HG03135 (cell line): Measurements from ENCODE around the gene OPA1.
A peak's percentile ranks its signal among the peaks of the same experiment; 100 is the strongest.
"Not testable (repeated sequence)": the region's sequence is repeated elsewhere in the genome, so short reads cannot be mapped to it uniquely, and the experiment has no call there.

Experiments
- ATAC-seq: cut with Tn5 transposase; IDR thresholded peaks from one replicate; pipeline ENCODE4 v1.9.1; 2021; ENCODE audit warnings: mild to moderate bottlenecking, moderate library complexity; ENCODE audit not compliant: unreplicated experiment

Gene OPA1

DNA sequence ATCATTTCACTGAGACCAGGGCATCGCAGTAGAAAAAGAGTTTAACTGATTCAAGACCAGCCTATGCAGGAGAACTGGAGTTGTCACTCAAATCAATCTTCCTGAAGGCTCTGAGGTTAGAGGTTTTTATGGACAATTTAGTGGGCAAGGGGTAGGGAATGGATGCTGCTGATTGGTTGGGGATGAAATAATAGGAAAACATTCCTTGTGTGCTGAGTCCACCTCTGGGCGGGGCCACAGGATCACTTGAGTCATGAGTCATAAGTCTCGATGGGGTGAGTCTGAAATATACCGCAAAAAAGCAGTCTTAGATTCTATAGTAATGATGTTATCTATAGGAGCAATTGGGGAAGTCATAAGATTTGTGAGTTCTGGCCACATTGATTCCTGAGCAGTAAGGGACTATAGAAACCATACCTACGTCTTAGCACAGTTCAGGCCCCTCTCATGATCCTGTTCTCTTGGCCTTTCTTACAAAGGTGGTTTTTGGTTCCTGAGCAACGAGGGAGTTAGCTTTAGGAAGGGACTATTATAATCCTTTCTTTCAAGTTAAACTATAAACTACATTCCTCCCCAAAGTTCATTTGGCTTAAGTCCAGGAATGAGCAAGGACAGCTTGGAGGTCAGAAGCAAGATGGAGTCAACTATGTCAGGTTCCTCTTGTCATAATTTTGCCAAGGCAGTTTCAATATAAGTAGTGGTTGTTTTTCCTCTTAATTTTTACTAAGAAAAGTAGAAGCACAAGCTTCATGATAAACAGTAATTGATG is 2.7 kb upstream of the OPA1 start:
- no peak for ATAC-seq

DNA sequence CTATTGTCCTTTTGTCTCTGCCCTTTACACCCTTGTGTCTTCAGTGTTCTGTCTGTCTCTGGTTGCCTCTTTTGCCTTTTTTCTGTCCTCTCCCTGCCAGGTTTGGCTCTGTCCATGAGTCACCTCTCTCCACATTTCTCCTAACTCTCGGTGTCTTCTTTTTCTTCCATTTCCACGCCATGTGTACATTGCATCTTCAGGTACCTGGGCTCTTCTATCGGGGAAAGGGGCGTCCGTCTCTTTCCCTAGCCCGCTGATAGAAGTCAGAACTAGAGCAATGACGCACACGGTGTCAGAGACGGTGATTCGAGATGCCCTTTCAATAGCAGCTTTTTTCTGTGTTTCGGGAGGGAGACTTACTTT is 641 bp downstream of the OPA1 start:
- ATAC-seq = peak; percentile 26

GRCh38 chr3:193594946-193595689 is 2.1 kb downstream of the OPA1 start:
- no peak for ATAC-seq

DNA sequence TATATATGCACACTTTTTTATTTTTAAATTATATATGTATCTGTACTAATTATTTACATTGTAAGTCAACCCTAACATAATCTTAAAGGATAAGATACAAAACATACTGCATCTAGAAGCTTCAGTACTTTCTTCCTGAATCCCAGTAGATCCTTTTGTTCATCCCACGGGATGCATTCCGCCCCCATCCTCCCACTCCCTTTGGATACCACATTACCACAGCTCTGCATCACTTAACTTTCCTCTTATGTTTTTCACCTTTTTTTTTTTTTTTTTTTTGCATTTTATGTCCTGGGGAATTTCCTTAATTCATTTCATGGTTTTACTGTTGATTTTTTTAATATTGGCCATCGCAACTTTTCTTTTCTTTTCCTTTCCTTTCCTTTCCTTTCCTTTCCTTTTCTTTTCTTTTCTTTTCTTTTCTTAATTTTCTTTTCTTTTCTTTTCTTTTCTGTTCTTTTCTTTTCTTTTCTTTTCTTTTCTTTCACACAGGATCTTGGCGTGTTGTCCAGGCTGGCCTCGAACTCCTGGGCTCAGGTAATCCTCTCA is 3.0 kb downstream of the OPA1 start:
- no peak for ATAC-seq

- no peak for ATAC-seq
Observed at GRCh38 chr3:193598202-193598601, 5.2 kb downstream of the OPA1 start.

DNA sequence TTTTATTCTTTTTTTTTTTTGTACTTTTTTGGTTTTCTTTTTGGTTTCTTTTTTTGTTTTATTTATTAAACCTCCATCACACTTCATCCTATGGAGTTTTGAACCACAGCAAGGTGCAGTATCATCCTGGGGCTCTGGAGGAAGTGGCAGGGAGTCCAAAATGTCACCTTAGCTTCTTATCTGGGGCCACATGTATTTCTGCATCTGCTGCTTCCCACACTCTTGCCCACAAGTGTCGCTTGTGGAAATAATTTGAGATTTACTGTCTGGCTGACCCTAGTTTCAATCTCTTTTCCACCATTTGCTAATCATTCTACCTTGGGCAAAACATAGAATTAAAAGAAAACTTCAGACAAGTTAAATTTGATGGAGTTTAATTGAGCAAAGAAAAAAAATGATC is 6.4 kb downstream of the OPA1 start:
- no peak for ATAC-seq

GRCh38 chr3:193605876-193606275 is 12.9 kb downstream of the OPA1 start:
- ATAC-seq = peak; percentile 74

DNA sequence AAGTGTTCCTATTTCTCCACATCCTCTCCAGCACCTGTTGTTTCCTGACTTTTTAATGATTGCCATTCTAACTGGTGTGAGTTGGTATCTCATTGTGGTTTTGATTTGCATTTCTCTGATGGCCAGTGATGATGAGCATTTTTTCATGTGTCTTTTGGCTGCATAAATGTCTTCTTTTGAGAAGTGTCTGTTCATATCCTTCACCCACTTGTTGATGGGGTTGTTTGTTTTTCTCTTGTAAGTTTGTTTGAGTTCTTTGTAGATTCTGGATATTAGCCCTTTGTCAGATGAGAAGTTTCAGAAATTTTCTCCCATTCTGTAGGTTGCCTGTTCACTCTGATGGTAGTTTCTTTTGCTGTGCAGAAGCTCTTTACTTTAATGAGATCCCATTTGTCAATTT is 13.9 kb downstream of the OPA1 start:
- not testable (repeated sequence) for ATAC-seq

GRCh38 chr3:193610516-193610915 is 17.5 kb downstream of the OPA1 start:
- not testable (repeated sequence) for ATAC-seq

DNA sequence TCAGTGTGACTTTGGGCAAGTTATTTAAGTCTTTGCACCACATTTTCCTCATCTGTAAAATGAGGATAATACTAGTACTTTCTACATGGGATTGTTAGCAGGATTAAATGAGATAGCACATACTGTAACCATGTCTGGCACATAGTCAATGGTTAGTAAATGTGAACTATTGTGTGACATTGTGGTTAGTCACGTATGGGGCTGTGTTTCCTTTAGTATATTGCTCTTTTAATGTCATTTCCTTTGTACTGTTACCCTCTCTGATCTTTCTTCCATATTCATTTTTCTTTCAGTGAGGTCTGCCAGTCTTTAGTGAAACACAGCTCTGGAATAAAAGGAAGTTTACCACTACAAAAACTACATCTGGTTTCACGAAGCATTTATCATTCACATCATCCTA is 21.4 kb downstream of the OPA1 start:
- ATAC-seq = no peak

- no peak for ATAC-seq
Observed at GRCh38 chr3:193617628-193618027, 24.6 kb downstream of the OPA1 start.

GRCh38 chr3:193620057-193620456 is 27.0 kb downstream of the OPA1 start:
- ATAC-seq = peak; percentile 52

- peak; percentile 69 for ATAC-seq
Observed at GRCh38 chr3:193620650-193621049, 27.6 kb downstream of the OPA1 start.

DNA sequence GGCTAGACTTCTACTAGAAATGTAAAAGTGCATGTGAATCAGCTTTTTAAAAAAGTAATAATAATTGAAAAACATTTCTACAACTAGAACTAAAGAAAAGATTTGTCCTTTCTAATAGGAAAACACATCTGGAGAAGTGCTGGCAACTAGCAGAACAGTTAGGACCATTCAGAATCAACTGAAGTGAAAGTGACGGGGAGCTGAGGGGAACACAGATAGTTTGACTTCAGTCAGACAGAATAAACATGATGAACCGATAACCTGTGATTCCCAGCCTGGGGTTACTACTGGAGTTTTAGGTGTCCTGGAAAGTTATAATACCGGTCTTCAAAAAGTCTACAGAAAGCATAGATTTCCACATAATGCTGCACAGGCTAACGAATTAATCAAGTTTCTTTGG is 28.1 kb downstream of the OPA1 start:
- no peak for ATAC-seq

DNA sequence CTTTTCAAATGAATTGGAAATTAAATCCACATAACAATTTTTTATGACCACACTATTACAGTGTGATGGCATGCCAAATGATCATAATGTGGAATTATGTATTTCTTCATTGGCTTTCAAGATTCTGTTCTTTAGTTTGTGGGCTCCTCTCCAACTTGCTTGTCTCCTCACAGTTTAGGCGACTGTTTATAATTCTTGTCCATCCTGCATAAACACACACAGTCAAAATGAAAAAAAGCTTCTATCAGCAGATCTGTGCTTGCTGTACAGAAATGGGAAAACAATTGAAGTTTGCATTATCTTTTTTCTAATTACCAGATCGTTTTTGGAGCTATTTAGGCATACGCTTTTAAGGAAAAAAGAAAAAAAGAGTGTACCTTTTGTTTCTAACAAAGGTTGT is 37.0 kb downstream of the OPA1 start:
- ATAC-seq = no peak

DNA sequence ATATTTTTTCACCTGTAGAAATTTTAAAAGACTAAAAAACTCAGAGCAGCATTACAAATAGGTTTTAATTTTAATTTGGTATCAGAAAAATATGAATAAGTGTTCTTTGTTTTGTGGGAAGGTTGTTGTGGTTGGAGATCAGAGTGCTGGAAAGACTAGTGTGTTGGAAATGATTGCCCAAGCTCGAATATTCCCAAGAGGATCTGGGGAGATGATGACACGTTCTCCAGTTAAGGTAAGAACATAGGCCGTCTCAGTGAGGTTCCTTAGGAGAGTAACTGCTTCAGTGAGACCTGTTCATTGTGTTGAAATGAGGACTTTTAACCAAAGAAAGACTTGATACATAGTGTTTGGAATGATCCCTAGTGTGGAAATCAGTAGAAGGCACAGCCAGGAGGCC is 44.8 kb downstream of the OPA1 start:
- no peak for ATAC-seq

DNA sequence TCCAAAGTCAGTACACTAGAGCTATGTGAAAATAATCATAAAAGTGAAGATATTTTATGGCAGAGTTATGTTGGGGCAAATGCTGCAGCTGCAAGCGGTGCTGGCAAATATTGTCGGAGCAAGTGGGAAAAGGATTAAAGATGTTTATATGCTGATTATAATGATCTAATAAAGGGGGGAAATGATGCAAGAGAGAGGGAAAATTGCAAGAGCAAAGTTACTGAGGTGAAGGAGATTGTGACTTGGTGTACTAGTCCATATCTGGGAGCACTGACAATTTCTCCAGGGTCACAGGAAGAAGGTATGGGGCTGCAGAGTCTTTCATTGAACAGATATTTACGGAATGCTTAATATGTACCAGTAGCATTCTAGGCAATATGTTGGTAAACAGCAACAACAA is 45.8 kb downstream of the OPA1 start:
- ATAC-seq = no peak

DNA sequence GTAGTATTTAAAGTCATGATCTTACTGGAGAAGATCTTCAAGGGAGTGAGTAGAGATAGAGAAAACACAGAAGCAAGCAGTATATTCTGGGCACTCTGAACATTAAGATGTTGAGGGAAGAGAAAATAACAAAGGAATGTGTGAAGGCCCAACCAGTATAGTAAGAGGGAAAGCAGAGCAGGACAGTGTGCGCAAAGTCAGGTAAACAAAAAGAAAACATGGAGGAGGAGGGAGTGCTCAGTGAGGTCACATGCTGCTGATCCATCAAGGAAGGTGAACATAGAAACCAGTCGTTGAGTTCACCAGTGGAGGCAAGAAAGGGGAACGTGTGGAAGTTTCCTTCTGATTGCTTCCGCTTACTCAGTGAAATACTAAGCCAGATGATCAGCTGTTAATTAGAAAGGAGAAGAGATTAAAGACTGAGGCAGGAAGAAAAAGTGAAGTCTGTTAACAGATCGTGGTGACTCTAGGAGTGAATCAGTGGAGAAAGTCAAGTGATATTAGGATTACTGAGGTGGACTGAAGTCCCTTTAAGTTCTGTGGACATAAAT is 47.2 kb downstream of the OPA1 start:
- ATAC-seq = no peak

DNA sequence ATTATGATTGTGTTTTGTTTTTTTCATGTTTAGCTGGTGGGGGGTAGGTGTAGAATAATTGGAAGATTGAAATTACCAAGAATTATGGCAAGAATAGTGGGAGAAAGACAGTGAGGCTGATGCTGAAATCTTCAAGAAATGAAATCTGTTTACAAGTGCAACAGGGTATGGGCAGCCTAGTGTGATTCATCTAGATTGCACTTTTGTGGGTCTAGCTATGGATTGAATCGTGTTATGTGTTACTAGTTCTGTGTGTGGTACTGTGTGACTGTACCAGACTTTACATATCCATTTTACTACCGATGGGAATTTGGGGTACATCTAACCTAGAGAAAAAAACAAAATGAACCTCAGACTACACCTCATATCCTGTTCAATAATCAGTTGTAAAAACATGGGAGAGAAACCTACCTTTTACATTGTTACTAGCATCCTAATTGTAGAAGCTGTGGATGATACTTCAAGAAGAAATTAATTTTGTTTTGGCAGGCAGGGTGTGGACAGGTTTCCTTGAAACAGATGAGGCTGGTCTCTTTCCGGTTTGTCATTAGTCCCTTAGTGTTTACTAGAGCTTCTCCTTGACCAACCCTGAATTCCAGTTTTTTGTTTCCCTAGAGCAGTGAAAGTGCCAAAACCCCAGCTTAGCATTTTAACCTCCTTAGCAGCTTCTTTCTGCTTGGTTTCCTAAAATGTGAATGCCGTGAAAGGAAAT is 47.9 kb downstream of the OPA1 start:
- ATAC-seq = no peak

DNA sequence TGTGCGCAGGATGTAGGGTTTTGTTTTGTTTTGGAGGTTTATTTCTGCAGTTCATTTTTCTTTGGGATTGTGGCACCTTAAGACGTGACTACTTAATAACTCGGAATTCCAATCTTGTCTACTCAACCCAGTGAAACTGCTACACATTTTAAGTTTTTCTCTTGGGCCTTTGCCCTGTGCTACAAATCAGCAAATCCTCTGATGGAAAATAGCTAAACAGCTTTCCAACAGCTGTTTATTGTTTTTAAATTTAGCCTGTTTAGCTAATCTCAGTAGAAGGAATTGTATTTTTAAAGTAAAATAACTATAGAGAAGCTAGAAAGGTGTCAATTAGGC is 48.4 kb downstream of the OPA1 start:
- ATAC-seq = no peak

- no peak for ATAC-seq
Observed at GRCh38 chr3:193645806-193646205, 52.8 kb downstream of the OPA1 start.
